OCI-LY1 (cell line): ENCODE data around the gene EN1.

ENCODE experiments used
- CTCF ChIP-seq: fragments of 200-600 bp; sonication (generic), shearing (Covaris generic); IDR thresholded peaks from 2 replicates; pipeline ENCODE4 v1.5.1; 2017; ENCODE audit warnings: mild to moderate bottlenecking, antibody characterized with exemption, low read length, moderate library complexity, mixed read lengths
- EZH2 ChIP-seq: fragments of 200-600 bp; sonication (generic), shearing (Covaris generic); IDR thresholded peaks from 2 replicates; pipeline ENCODE4 v1.8.0; 2017; ENCODE audit warnings: borderline replicate concordance, mixed run types, mild to moderate bottlenecking, antibody characterized with exemption, low read length, moderate library complexity, mixed read lengths

- TF ChIP-seq CTCF (no peak), EZH2 (no peak)
Measured at GRCh38 chr2:118889995-118890394, 42.5 kb upstream of the EN1 start.
